ENCODE results near the gene ZBTB39.
"Not testable (repeated sequence)": the region's sequence is repeated elsewhere in the genome, so short reads cannot be mapped to it uniquely, and the experiment has no call there.

The ZBTB39 gene

DNA sequence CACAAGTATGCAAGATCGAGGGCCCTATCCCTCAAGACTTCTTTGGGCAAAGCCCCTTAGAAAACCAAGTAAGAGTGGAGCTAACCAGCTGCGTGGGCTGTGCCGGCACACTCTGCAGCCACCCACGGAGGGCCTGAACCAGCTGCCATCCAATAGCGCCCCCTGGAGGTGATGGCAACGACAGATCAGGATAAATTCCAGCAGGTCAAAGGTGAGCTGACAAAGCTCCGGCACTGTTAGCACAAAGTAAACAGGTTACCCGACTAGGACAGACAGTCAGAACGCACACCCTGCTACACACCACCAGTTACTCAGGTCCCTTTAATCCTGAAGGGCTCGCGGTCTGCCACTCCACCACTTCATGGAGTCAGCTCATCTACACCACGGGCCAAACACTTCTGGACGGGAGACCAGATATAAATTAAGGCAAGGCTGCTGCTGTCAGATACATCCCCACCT is 4.9 kb downstream of the ZBTB39 start:
- no peak for DNase-seq (ENCODE audit: low read depth, low spot score)

GRCh38 chr12:57000393-57000792 is 6.0 kb downstream of the ZBTB39 start:
- DNase-seq (ENCODE audit: low read depth, low spot score), result no peak

DNA sequence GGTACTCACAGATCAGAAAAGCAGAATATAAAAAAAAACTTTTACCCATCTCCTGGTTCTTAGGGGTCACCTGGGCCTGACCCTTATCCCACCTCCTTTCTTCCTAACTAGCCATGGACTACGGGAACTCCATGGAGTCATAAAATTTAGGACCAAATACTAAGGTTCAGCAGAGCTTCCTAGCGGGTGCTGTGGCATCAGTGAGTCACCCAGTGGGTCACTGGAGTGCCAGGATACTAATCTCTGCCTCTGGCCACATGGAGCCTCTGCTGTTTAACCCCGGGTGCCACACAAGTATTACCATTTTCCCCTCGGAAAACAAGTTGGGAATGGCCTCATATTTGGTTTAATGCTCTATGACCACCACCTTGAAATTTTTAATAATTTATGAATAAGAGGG is 6.9 kb downstream of the ZBTB39 start:
- no peak for DNase-seq (ENCODE audit: low read depth, low spot score)

DNA sequence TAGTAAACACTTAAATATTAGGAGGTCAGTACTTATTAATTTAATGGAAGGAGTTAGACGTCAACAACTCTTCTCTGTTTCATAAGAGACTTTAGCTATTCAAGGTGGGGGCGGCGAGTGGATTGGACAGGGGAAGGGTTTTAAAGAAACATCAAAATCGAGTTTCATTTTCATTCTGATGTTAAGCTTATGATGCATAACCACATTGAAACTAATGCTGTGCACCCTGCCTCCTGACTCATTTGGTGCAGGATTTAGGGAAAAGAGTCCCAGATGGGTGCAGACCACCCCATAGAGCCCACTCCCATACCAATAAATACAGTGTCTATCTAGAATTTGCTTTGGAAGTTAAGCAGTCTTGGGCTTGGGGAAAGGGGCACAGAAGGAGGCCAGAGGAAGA is 7.4 kb downstream of the ZBTB39 start:
- no peak for DNase-seq (ENCODE audit: low read depth, low spot score)

GRCh38 chr12:56998316-56998715 is 8.0 kb downstream of the ZBTB39 start:
- no peak for DNase-seq (ENCODE audit: low read depth, low spot score)

DNA sequence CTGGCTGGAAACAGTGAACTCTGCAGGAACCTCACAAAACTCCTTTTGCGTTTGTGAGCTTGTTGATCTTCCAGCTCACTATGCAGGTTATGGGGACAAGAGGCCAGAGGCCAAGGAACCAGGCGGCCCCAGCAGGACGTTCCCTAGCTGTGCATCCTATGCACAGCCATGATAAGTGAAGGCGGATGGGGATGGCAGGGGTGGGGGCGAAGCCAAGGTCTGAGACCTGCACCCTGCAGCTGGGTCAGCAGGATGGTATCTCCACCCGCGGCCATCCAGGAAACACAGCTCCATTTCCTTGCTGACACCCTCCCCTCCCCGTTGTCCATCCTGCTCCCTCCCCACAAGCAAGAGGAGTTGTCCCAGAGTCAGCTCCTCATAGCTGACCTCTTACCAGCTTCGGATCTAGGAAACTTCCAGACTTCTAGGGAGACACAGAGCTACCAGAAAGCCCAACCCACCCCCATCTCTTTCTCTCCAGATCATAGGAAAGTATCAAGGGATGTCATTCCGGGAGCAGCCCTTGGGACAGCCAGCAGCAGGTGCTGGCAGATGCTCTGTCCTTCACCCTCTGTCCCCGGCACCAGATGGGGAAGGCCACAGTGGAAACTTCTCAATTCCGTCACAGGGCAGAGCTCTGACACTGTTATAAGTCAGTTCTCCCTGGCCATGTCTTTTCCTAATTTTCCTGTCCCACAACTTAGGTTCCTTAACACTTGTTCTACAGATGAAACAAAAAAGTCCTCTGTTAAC is 9.4 kb downstream of the ZBTB39 start:
- DNase-seq (ENCODE audit: low read depth, low spot score), result no peak

- DNase-seq (ENCODE audit: low read depth, low spot score), result no peak
Observed at GRCh38 chr12:56995930-56996496, 10.3 kb downstream of the ZBTB39 start.

GRCh38 chr12:56995201-56995929 is 11.0 kb downstream of the ZBTB39 start:
- no peak for DNase-seq (ENCODE audit: low read depth, low spot score)

GRCh38 chr12:56994231-56994746 is 12.1 kb downstream of the ZBTB39 start:
- no peak for DNase-seq (ENCODE audit: low read depth, low spot score)

DNA sequence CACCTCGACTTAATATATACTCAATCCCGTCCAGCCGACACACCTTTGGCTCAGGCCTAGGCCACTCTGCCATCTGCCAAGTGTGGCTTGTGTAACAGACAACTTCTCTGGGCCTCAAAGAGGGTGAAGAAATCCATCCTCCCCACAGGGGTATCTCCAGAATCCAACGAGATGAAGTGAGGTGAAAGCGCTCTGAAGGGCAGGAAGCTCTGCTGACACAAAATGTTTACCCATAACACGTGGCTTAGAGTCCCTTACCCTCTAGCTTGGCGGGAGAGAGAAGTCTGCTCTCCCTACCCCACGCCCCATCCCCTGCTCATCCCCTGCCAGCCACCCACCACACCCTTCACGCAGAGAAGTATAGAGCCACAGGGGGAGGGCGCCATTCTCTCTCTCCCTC is 13.0 kb downstream of the ZBTB39 start:
- no peak for DNase-seq (ENCODE audit: low read depth, low spot score)

DNA sequence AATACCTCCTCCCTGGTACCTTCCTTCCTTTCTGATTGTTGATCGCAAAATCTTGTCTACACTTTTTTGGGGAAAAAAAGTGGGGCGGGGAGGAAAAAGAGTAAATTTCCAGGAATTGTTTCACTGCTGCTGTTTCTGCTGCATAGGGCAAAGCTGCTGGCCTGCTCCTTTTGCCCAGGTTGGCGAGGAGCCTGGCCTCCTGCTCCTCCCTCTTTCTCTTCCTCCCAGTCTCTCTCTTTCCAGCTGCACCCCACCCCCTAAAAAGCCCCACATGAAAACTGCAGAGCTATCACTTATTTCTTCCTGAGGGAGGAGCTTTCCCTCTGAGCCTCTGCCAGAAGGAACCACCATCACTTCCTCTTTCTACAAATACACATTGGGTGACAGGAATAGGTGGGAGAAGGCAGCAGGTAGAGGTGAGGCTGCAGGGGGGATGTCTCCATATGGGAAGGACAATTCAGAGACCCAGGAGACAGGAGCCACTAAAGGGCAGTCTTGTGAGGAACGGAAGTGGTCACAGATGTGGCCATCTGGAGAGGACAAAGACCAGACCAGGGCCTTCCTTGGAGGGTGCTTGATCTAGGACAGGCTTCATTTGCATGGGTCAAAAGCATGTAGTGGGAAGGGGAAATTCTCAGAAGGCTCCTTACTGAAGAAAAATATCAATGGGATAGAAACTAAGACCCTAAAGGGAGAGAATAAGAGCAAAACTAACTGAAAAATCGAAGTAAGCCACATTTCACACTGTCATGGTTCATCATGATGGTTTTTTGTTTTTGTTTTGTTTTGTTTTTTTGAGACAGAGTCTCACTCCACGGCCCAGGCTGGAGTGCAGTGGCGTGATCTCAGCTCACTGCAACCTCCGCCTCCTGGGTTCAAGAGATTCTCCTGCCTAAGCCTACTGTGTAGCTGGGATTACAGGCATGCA is 14.8 kb downstream of the ZBTB39 start:
- no peak for DNase-seq (ENCODE audit: low read depth, low spot score)

- no peak for DNase-seq (ENCODE audit: low read depth, low spot score)
Observed at GRCh38 chr12:56990648-56991318, 15.6 kb downstream of the ZBTB39 start.

DNA sequence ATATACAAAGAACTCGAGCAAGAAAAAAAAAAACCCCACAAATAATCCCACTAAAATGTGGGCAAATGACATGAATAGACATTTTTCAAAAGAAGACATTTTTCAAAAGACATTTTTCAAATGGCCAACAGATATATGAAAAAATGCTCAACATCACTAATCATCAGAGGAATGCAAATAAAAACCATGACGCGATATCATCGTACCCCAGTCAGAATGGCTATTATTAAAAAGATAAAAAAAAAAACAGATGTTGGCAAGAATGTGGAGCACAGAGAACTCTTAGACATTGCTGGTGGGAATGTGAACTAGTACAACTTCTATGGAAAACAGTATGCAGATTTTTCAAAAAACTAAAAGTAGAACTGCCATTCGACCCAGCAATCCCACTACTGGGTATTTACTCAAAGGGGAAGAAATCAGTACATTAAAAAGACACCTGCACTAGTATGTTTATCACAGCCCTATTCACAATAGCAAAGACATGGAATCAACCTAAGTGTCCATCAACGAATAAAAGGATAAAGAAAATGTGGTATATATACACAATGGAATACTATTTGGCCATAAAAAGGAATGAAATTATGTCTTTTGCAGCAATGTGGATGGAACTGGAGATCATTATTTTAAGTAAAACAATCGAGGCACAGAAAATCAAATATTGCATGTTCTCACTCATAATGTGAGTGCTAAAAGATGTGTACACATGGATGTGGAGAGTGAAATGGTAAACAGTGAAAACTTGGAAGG is 16.3 kb downstream of the ZBTB39 start:
- DNase-seq (ENCODE audit: low read depth, low spot score), result no peak

- DNase-seq (ENCODE audit: low read depth, low spot score), result no peak
Observed at GRCh38 chr12:56988207-56988739, 18.1 kb downstream of the ZBTB39 start.

GRCh38 chr12:56987551-56988053 is 18.7 kb downstream of the ZBTB39 start:
- DNase-seq (ENCODE audit: low read depth, low spot score), result no peak

DNA sequence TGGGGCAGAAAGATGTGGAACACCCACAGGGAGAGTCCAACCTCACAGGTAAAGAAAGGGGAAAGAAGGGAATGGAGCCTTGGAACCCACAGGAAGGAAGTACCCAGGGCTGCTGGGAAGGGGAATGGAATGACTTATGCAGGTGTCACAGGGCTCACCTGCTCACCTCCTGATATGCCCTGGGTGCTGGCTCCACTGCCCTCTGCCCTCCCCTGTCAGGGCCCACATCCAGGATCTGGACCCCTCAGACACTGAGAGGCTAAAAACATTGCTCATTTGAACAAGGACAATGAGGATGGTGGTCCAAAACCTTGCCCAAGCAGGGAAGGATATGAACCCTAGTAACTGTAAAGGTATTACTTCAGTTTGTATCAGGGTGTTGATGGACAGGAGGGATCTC is 19.3 kb downstream of the ZBTB39 start:
- no peak for DNase-seq (ENCODE audit: low read depth, low spot score)

GRCh38 chr12:56985714-56986113 is 20.6 kb downstream of the ZBTB39 start:
- DNase-seq (ENCODE audit: low read depth, low spot score), result not testable (repeated sequence)

DNA sequence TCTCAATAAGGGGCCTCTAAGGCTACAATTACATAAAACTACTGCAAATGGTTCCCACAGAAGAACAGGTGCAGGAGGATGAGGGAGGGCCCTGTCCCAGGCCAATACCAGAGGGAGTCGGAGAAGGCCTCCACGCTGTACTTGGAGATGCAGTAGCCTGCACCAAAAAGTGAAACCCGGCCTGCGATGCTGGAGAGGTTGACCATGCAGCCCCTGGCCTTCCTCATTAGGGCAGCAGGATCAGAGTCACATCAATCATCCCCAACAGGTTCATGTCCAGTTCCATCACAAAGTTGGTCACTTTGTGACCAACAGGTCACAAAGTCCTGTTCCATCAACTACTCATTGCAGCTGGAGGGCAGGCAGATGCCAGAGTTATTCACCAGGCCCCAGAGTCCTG is 23.0 kb downstream of the ZBTB39 start:
- no peak for DNase-seq (ENCODE audit: low read depth, low spot score)

DNA sequence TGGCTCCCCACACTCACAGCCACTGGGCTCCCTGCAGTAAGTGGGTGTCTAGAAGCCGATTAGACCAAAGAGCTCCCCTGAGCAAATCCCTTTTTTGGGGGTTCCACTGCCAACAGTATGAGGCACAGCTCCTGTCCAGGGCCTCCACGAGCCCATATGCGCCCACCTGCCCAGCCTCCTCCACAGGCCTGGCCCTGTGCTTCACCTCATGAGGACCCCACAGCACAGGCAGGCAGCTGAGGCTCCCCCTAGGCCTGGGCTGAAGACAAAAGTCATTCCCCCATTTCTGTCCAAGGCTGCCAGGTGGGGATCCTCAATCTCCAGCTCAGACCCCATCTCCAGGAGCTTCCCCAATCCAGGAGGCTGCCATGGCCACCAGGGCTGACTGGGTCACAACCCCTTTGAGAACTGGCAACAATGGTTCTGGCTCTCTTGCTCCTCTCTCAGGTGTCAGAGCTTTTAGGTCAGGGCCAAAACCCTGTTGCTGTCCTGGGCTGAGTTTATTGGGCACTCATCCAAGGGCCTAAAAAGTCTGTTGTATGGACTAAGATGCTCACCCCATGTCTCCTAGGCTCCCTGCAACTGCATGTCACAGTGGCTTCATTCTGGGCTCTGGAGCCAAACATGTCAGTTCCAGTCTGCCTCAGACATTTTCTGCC is 23.6 kb downstream of the ZBTB39 start:
- not testable (repeated sequence) for DNase-seq (ENCODE audit: low read depth, low spot score)

Measured in brain pericyte (primary cell).